ENCODE measurements around the gene MPPED2.

Gene MPPED2

DNA sequence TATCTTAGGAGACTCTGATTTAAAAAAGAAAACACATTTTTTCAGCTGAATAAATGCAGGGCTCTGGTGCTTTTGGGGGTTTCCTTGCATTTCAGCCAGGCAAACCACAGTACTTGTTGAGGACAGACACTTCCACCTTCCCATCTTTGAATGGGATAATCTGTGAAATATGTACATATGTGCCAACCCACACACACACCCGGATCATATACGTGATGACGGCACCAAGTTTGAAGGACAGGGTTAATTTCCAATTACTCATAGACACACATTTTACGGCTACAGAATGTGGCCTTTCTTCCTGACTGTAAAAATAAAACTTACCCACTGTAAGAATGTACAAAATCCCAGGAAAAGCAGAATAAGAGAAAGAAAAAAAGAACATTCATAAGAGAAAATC lies 104.4 kb downstream of the MPPED2 start:
- DNase-seq = no peak

DNA sequence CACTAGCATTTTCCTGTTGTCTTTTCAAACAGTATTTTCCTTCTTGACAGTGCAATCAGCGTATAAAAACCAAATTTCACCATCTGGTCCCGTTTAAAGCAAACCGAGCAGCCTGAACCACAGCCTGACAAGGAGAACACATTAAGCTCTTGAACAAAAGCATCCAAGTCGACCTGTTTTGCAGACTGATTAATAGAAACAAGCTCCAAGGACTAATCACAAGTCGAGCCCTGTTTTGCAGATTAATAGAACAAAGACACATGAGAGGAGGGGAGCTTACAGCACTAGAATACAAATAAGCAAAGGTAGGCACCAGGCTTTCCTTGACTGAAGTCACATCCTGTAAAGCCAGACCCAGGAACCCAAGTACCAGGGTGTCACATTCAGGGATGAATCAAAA lies 104.8 kb downstream of the MPPED2 start:
- no peak for DNase-seq

DNA sequence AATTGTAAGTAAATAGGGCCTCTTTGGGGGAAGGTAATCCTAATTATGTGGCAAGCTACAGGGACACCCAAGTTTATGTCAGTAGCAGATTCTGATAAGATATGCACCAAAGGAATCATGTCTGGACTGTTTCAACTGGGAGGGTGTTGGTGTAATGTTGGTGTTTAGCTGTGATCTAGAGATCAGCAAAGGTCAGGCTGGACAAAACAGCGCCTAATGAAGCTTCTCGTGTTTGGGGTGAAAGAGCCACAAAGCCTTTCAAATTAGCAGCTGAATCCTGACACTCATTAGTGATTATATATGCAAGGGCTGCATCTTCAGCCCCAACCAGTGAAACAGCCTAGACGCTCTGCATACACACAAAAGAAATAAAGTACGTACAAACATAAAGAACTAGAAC lies 106.3 kb downstream of the MPPED2 start:
- no peak for DNase-seq

DNA sequence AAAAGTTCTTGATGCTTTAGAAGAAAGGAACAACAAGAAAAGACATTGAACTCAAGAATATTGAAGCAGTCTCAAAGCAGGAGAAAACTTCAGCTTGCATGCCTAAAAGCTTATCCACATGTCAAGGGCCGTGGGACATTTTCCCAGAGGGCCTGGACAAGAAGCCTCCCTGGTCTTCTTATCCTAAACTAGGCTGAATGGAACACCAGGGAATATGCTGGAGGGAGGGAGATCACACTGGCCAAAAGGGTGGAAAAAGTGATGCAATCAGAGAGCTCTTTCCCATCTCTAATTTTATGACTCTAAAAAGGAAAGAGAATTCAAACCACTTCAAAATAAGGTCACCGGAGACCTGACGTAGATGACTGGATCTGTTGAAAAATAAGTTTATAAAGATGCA lies 107.2 kb downstream of the MPPED2 start:
- DNase-seq = no peak

DNA sequence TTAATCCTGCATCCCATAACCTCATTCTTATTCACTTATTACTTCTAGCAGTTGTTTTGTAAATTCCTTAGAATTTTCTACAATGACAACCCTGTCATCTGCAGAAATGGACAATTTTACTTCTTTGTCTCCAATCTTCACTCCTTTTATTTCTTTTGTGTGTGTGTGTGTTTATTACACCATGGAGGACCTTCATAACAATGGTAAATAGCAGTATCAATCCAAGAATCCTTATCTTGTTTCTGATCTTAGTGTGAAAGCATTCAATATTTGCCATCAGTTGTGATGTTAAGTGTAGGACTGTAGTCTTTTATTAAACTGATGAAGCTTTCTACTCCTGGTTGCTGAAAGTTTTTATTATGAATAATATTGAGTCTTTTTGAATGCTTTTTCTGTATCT lies 109.1 kb downstream of the MPPED2 start:
- no peak for DNase-seq

DNA sequence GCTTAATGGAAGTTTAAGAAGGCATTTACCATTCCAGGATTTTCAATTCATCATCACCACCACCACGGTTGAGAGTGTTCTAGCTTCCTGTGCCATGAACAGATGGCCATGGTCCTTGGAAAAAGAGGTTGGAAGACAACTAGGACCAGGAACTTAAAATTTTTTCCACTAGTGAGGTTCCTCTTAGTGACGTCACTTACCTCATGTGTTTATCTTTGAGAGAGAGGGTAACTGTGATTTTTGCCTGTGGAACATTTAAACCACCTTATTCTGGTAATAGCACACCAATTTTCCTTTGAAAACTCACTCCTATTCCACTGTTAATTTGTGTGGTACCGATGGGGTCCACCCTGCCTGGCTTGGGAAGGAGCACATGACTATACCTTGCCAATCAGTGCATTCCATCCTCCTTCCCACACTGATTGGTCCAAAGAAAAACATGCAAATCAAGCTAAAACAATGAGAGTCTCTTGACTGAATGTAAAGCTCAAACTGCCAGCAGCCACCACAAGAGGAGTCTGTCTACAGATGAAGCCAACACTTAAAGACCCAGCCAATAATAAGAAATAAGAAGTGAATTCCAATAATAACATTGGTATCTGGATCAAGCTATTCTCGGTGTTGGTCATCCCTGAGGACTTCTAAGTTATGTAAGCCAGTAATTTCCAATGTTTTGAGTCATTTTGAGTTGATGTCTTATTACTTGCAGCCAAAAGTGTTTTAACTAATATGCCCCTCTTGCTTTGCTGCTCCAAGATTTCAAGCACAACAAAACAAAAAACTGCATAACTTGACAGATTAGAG lies 111.8 kb downstream of the MPPED2 start:
- DNase-seq = no peak

DNA sequence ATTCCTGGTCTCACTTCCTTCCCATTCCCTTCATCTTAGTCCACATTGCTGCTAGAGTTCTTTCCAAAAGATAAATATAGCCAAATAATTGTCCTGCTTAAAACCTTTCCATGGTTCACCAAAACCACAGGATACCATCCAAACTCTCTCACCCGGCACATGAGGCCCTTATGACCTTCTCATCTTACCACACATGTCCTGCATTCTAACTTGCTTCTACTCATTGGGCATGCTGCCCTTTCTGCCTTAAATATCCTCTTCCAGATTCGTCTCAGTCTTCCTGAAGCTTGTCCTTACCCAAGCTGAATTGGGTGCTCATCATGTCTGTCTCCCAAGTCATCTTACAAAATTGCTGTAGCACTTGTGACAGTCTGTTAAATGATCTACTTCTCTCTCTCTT lies 114.9 kb downstream of the MPPED2 start:
- DNase-seq = no peak

DNA sequence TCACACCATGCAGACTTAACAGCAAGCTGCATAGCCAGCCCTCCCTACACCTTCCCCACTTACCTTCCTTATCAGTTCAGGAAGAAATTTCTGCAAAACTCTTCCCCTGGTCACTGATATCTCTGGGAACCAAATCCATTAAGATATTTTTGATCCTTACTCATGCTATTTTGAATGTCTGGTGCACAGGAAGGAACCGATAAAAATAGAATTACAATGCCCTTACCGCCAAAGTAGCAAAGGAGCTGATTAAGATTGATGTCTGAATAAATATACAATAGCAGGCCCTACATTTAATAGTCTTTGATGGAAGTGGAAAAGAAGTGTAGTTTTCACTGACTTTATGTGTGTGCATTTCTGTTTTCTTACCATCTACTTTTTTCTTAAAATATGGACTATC lies 117.3 kb downstream of the MPPED2 start:
- no peak for DNase-seq

DNA sequence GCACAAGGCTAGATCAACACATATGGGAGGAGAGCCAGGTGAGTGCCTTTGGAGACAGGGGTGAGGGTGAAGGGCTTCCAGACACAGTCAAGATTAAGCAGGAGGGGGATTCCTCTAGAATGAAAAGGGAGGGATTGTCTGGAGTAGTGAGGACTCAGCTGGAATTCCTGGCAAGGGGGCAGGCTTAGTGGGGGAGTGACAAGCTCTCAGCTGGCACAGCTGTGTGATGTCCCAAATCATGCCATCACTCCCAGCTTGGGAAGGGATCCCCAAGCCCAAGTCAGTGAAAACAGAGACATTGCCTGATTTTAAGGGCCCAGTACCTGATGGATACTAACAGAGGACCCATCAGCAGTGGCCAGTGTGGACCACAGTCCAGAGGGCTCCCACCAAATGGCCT lies 119.0 kb downstream of the MPPED2 start:
- no peak for DNase-seq

DNA sequence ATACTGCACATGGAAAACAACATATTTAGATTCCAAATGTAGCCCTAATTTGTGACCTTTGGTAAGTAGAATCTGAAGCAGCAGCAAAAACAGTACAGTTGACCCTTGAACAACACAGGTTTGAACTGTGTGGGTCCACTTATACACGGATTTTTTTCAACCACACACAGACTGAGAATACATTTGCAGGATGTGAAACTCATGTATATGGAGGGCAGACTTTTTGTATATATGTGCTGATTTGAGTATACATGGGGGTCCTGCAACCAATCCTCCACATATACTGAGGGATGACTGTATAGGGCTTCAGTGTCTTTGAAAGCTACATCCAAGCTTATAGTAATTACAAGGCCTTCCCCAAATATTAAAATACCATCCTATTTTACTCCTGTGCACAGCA lies 120.5 kb downstream of the MPPED2 start:
- no peak for DNase-seq

DNA sequence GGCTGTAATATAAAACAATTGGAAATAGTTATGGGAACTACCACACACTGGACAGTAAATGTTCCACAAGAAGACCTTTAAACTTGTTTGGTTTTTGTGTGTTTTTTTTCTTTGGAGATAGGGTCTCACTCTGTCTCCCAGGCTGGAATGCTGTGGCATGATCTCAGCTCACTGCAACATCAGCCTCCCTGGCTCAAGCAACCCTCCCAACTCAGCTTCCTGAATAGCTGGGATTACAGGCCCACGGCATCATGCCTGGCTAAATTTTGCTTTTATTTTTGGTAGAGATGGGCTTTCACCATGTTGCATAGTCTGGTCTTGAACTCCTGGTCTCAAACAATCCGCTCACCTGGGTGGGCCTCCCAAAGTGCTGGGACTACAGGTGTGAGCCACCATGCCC lies 121.0 kb downstream of the MPPED2 start:
- DNase-seq = no peak

DNA sequence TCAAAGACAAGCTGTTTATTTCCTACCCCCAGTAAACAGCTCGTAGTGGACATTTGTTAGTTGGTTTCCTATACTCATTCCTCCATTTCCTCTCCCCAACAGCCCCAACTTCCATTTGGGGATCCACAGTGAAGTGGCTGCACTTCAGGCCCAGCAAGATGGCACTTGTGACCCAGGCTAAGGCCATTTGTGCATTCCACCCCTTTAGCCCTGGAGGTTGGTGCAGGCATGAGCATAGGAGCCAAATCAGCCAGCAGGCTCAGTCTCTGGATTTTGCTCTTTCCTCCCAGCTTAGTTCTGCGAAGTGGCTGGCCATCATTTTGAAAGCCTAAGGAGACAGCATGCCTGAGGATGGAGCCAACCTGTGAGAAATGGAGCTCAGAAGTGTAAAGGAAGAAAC lies 122.9 kb downstream of the MPPED2 start:
- DNase-seq = no peak

DNA sequence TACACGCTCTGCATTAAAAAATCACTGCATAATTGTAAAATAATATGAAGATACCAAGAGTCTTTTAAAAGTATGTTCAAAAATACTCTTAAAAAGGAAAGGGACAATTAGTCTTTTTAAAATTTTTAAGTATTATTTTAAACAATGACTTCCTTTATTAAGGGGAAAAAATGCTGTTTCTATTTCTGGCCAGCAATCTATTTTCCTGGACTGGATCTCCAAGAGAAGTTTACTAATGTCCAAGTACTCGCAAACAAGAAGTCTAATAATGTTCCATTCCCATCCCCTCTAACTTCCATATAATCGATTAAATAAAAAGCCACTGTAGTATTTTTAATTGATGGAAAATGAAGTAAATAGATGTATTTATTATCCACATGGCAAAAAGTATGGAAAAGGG lies 123.7 kb downstream of the MPPED2 start:
- DNase-seq = no peak

DNA sequence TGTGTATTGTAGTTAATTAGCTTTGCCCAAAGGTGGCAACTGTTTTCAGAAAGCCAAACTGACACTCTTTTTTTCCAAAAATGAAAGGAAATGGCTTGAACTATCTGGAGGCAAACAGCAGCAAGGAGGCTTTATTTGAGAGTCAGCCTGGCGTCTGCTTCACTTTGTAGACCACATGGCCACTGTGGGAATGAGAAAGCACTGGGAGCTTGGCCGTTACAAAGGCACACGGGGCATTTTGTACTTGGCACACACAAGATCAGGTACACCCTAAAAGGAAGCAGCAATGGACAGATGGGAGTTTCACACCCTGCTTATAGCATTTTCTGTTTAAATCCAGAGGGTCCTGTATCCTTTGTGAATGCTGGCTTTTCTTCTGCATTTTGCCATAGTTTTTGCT lies 126.3 kb downstream of the MPPED2 start:
- peak; percentile 8 for DNase-seq

DNA sequence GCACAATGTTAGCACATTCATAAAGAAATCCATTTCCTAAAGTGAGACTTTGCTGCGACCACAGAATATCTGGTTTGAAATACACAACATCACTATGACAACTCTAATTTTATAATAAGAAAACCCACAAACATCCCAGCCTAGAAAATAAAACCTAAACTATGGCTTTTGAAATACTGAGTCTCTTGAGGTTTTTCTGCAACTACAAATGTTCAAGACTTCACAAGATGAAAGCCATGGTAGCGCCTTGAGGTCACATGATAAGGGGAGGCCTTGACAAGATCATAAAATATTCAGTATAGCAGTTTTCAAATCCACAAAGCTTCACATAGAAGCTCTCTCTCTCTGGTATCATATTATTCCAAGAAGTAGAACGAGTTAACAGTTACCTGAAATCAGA lies 126.8 kb downstream of the MPPED2 start:
- no peak for DNase-seq

DNA sequence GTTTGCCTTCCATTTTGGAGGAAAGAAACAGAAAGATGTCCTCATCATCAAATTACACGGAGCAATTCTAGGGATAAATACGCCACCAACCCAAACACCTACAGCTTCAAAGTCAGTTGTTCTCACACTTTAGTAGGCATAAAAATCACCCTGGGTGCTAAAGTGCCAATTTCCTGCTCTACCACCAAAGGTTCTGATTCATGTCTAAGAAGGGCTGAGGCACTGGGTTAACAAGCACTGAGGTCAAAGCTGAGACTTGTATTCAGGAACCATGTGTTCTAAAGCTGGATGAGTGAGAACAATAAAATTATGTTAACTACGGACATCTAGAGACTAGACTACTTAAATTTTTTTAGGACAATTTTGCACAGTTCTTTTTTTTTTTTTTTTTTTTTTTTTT lies 127.6 kb downstream of the MPPED2 start:
- DNase-seq = no peak

DNA sequence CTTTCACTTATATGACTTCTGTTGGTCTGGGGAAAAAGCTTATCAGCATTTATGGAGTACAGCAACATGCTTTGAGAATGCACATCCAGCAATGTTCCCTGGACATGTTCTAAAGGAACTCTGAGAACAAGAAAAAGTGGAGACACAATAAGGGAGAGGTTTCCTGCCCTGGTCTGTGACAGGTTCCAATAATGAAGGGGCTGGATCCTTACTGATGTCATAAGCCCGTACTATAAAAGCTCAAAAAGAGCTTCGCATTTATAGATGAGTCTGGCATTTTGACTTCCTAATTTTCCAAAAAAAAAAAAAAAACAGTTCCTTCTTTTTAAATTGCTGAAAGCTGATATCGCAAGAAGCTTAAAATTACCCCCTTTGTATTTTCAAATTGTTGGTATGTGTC lies 129.1 kb downstream of the MPPED2 start:
- peak; percentile 16 for DNase-seq

DNA sequence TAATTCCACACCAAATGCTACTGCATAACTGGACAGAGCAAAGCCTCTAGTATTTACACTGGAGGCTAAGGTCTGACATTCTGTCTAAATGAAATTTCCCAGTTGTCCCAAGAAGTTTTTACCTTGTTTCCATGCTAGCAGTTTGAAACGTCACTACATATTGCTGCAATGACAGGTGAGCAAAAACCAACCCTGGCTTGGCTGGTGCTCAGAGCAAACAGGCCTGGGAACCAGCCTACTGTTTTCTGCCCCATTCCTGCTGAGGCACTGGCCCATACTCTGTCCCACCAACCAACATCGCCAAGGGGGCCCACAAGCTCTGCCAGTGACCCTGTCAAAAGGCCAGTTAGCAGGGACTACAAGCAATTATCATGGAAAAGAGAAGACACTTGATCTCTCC lies 131.1 kb downstream of the MPPED2 start:
- no peak for DNase-seq

DNA sequence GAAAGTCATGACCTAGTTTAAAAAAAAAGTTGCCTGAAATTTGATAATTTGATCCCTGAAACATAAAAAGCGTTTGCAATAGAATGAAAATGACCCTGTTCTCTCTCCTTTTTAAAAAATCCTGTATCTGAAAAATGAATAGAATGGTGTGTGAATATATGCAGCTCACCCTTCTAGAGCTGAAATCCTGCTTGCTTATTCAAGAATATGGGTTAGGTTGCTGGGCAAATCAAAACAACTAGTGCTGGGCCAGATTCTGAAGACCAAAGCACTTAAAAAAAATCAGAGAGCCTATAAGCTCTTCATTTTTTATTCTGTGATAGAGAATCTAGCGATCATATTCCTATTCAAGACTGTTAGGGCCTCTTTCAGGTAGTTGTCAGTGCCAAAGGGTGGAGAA lies 131.6 kb downstream of the MPPED2 start:
- DNase-seq = no peak

DNA sequence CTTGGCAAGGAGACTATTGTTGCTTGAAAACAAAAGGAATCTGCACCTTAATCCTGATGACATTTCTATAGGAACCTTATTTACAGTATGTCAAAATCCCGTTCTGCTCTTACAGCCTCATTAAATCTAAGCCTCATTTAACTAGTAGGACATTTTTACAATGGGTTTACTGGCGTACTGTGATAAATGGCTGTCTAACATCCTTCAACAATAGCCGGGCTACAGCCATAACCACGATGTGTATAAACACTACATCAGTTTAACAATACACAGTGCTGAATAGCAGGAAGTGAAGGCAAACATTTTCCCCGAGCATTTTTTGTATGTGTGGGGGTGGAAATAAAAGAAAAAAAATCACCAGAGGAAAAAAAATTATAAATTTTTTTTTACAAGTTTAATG lies 132.0 kb downstream of the MPPED2 start:
- DNase-seq = no peak

DNA sequence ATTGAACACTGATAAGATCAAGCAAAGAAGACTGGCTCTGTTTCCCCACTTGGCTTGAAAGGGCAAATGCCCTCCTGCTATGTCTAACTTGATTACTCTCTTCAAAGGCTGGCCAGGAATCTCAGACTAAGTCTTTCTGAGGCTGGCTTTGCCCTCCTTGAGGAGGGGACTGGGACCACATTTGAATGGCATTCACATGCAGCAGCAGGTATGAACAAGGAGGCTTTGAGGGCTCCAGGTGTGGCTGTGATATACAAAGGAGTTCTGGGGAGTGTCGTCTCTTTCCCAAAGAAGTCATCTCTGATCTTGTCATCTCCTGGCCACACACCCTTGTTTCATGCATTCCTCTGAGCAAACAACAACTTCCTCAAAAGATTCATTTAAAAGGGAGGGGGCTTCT lies 132.4 kb downstream of the MPPED2 start:
- no peak for DNase-seq

DNA sequence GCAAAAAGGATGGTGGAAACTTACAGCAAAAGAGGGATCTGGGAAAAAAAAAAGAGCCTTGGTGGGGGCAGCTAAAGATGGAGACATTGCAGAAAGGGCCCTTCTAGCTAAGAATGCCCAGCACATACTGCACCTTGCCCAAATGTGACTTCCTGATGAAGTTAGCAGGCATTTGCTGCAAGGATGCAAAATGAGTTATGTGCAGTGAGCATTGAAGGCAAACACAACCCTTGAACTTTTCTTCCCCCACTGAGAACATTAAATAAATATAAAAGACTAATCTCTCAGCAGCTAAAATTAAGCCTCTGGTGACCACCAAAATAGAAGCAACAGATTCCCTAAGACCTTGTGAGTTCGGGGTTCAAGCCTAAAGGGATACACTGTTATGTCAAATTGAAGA lies 133.3 kb downstream of the MPPED2 start:
- DNase-seq = no peak

DNA sequence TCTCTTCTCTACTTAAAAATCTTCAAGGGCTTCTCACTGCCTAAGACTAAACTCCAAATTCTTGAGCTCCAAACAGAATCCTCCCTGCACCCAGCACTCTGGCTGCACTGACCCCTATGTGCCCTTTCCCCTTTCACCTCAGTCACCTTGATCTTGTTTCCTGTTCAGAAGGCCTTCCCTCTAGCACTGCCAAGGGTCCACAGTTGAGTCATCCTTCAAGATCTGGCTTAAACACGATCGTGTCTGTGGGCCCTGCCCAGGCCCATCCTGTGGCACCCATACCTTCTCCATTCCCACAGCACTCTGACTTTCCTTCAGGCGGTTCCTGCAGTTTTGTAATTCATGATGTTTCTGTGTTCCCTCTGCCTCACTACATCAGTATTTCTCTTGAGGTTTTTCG lies 134.0 kb downstream of the MPPED2 start:
- no peak for DNase-seq

DNA sequence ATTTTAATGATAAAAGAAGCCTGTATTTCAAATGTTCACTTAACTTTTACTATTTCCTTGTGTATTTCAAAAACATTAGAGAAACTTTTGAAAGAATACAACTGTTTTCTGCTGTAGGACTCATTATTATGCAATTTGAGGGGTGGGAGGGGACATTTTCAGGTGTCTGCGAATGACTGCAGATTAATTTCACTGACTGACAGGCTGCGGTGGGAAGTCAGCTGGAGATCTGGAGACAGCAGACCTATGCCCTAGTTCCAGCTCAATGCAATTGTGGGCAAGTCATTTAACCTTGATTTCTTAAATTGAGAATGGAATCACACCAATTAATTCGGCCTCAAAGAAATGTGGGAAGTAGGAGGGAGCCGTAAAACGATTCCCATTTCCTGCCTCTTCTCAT lies 134.5 kb downstream of the MPPED2 start:
- DNase-seq = peak; percentile 5

DNA sequence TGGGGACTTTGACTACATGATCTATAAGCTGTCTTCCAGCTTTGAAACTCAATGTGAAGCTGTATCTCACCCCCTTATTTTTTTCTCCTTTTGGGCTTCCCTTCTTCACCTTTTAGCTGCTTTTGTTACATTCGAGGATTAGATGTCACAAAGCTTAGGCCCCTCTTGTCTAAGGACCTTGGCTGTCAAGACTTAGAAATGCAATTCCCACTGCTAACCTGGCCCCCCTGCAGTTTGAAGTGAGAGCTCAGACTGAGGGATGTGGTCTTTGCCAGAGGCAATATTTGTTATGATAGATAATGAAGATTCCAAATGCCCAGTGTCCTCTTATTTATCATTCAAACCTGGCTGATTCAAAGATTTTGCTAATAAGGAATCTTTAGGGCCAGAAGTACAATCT lies 135.0 kb downstream of the MPPED2 start:
- no peak for DNase-seq

Data from OCI-M1 (cell line).